Subcutaneous adipose tissue (tissue), 4 donors: ENCODE results near the gene NKX2-2. TPM values are rescaled to one million over a fixed set of nuclear protein-coding genes. Genes with fewer than 3 reads are reported as not detected.

Experiments
- CTCF ChIP-seq: fragments of 450-650 bp; IDR thresholded peaks from one replicate; pipeline ENCODE4 v1.5.1; 2016; ENCODE audit warnings: low read depth, mild to moderate bottlenecking, control low read depth, antibody characterized with exemption, moderate library complexity
- total RNA-seq, 4 donors: library from RNA; depleted of rRNA; stranded (reverse); fragments of >200 nt; gene quantifications; one replicate each; pipeline ENCODE4 v1.1.0, GENCODE V29; 2016

The NKX2-2 gene
- total RNA-seq, 4 donors from 2014 or later = not detected

- TF ChIP-seq CTCF = no peak
These were observed 8.6 kb downstream of the NKX2-2 start for GRCh38 chr20:21505161-21505809.

GRCh38 chr20:21504323-21504722 lies 9.5 kb downstream of the NKX2-2 start:
- no peak for TF ChIP-seq CTCF

GRCh38 chr20:21503345-21503744 lies 10.5 kb downstream of the NKX2-2 start:
- TF ChIP-seq CTCF = no peak

- TF ChIP-seq CTCF = no peak
These were observed 12.7 kb downstream of the NKX2-2 start for GRCh38 chr20:21501184-21501583.

GRCh38 chr20:21500599-21500998 lies 13.3 kb downstream of the NKX2-2 start:
- no peak for TF ChIP-seq CTCF

GRCh38 chr20:21499641-21500040 lies 14.2 kb downstream of the NKX2-2 start:
- TF ChIP-seq CTCF = no peak

GRCh38 chr20:21498635-21499034 lies 15.2 kb downstream of the NKX2-2 start:
- TF ChIP-seq CTCF = no peak
